Measurements from ENCODE around the gene CDH4.

DNA sequence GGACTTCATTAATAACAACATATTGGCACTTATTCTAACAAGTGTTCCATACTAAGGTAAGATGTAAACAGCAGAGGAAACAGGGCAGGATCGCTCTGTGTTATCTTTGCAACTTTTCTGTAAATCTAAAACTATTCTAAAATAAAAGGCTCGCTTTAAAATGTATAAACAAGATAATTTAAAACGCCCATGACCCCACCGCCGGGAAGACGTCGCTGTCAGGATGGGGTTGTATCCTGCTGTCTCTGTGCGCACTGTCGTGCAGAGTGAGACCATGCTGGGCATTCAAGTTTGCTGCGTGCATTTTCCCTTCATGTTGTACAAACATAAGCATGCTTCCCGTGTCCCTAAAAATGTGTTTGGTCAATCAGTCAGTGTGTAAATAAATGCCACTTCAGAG lies 255.7 kb downstream of the CDH4 start:
- no peak for TF ChIP-seq CTCF (IDR thresholded peaks at IDR 0.05)
- TF ChIP-seq POLR2A (IDR thresholded peaks at IDR 0.05): no peak

Data from ovary (tissue), 3 donors.